Naive thymus-derived CD8-positive, alpha-beta T cell (primary cell): ENCODE results near the gene ITIH4. TPM values are rescaled to one million over a fixed set of nuclear protein-coding genes. Genes with fewer than 3 reads are reported as not detected.

Source experiments
- ATAC-seq, 2 donors: fragments of 150-1000 bp; cut with Tn5 transposase in 1 of 2; sonication (Bioruptor Pico), chemical (Tn5 transposase) in 1 of 2; 1 replicate in 1 of 2; 2 replicates in 1 of 2; pipeline ENCODE4 v1.10.0; 2021; ENCODE audit warnings: mild to moderate bottlenecking in 2 of 2, moderate library complexity in 2 of 2
- POLR2A ChIA-PET: fragments of 350-600 bp; sonication (Branson Sonifier 250); formaldehyde crosslinking; loops from one replicate; lab custom pipeline; 2021; ENCODE audit warnings: antibody characterized with exemption; lab: Charles Lee
- DNase-seq, 10 donors: peaks; one replicate each; pipeline versions ENCODE4 v3.0.0 to v3.0.0-alpha.2; 2020 to 2022
- H3K27ac Mint-ChIP-seq, 10 donors: one replicate each; pipeline ENCODE4 v1.8.0; 2020 to 2022; ENCODE audit warnings: mild to moderate bottlenecking in 10 of 10, mixed read lengths in 10 of 10, moderate library complexity in 4 of 10, inconsistent platforms in 1 of 10
- H3K27me3 Mint-ChIP-seq, 5 donors: one replicate each; pipeline ENCODE4 v1.8.0; 2021 to 2022; ENCODE audit warnings: mixed read lengths in 5 of 5
- H3K36me3 Mint-ChIP-seq, 3 donors: one replicate each; pipeline ENCODE4 v1.8.0; 2020 to 2022; ENCODE audit warnings: mixed read lengths in 3 of 3, mild to moderate bottlenecking in 2 of 3, inconsistent platforms in 1 of 3
- H3K4me1 Mint-ChIP-seq, 4 donors: one replicate each; pipeline ENCODE4 v1.8.0; 2021 to 2022; ENCODE audit warnings: mixed read lengths in 4 of 4
- H3K4me3 Mint-ChIP-seq, 10 donors: one replicate each; pipeline ENCODE4 v1.8.0; 2020 to 2022; ENCODE audit warnings: mild to moderate bottlenecking in 10 of 10, mixed read lengths in 10 of 10, moderate library complexity in 6 of 10, inconsistent platforms in 1 of 10
- H3K9me3 Mint-ChIP-seq, 9 donors: one replicate each; pipeline ENCODE4 v1.8.0; 2020 to 2022; ENCODE audit warnings: mixed read lengths in 9 of 9, mild to moderate bottlenecking in 3 of 9, inconsistent platforms in 1 of 9, moderate library complexity in 1 of 9
- polyA plus RNA-seq, 3 donors: library from polyadenylated mRNA; unstranded; fragments of 300-500 nt; fragmentation: Illumina TruSeq; gene quantifications; one replicate each; pipeline ENCODE4 v1.2.3, GENCODE V29; 2021
- total RNA-seq, 8 experiments: library from RNA in 2 of 8; stranded (reverse) in 2 of 8; gene quantifications; one replicate each; pipeline ENCODE4 v1.2.3 and lab custom pipeline; 2021 to 2026

The ITIH4 gene
- total RNA-seq (10 to 100 TPM; 28.8 to 32.6 TPM), polyA plus RNA-seq (under 1 TPM in 2 of 3 donors, not detected in 1; 0.05 to 0.60 TPM), total RNA-seq (lab: John Stamatoyannopoulos, UW) (0 to 1.6 (median 0.87) reads per million in 6 experiments)

- peak within 1 kb of the TSS in 1 of 10 donors; percentile 59 for H3K27ac Mint-ChIP-seq
- H3K9me3 Mint-ChIP-seq: no peaks in the 10 kb centered on the region
- POLR2A ChIA-PET: no interaction called here
- H3K4me3 Mint-ChIP-seq: no peak within 1 kb of the TSS
- H3K4me1 Mint-ChIP-seq: peaks cover 0 to 2% (median 0%) of the 10 kb centered on the region in 4 donors
- H3K27me3 Mint-ChIP-seq: no peaks in the 10 kb centered on the region
- DNase-seq: no peak
- no peak for ATAC-seq
- no peaks in the 10 kb centered on the region for H3K36me3 Mint-ChIP-seq
Measured at GRCh38 chr3:52830535-52831258, at the start of gene ITIH4. Gene ITIH4 (minus strand): TSS chr3:52830672. CDS start chr3:52830642, 30 bp downstream.

GRCh38 chr3:52880047-52880446 is 49.6 kb upstream of the ITIH4 start:
- no peak for DNase-seq
- H3K36me3 Mint-ChIP-seq: peaks cover 0 to 18% (median 15%) of the 10 kb centered on the region in 3 donors
- H3K4me3 Mint-ChIP-seq: no peak overlapping the region
- H3K9me3 Mint-ChIP-seq: no peaks in the 10 kb centered on the region
- peaks cover 12 to 34% (median 20%) of the 10 kb centered on the region in 4 donors for H3K4me1 Mint-ChIP-seq
- no peaks in the 10 kb centered on the region for H3K27me3 Mint-ChIP-seq
- peak overlapping the region in 1 of 10 donors; percentile 74 for H3K27ac Mint-ChIP-seq
- POLR2A ChIA-PET: no interaction called here
- ATAC-seq: no peak

GRCh38 chr3:52879581-52879980 is 49.1 kb upstream of the ITIH4 start:
- peaks cover 0 to 18% (median 10%) of the 10 kb centered on the region in 3 donors for H3K36me3 Mint-ChIP-seq
- H3K27ac Mint-ChIP-seq: peak overlapping the region in 2 of 10 donors; percentile 13 to 74

GRCh38 chr3:52879090-52879489 is 48.6 kb upstream of the ITIH4 start:
- H3K27ac Mint-ChIP-seq: no peak overlapping the region
- peaks cover 16 to 39% (median 28%) of the 10 kb centered on the region in 4 donors for H3K4me1 Mint-ChIP-seq
- no peak for DNase-seq
- H3K4me3 Mint-ChIP-seq: no peak overlapping the region
- ATAC-seq: no peak
- H3K36me3 Mint-ChIP-seq: peaks cover 0 to 18% (median 10%) of the 10 kb centered on the region in 3 donors
- POLR2A ChIA-PET: no interaction called here
- H3K27me3 Mint-ChIP-seq: no peaks in the 10 kb centered on the region
- H3K9me3 Mint-ChIP-seq: no peaks in the 10 kb centered on the region

More at GRCh38 chr3:52879581-52879980, 49.1 kb upstream of the ITIH4 start:
- no peak overlapping the region for H3K4me3 Mint-ChIP-seq
- ATAC-seq (no peak), DNase-seq (no peak)
- H3K4me1 Mint-ChIP-seq: peaks cover 16 to 38% (median 24%) of the 10 kb centered on the region in 4 donors
- H3K9me3 Mint-ChIP-seq: no peaks in the 10 kb centered on the region
- no peaks in the 10 kb centered on the region for H3K27me3 Mint-ChIP-seq
- POLR2A ChIA-PET: no interaction called here

GRCh38 chr3:52877085-52877484 is 46.6 kb upstream of the ITIH4 start:
- Mint-ChIP-seq H3K4me1 (peaks cover 18 to 45% (median 32%) of the 10 kb centered on the region in 4 donors), H3K36me3 (peaks cover 0 to 14% (median 11%) of the 10 kb centered on the region in 3 donors), H3K27me3 (no peaks in the 10 kb centered on the region), H3K9me3 (no peaks in the 10 kb centered on the region), H3K27ac (no peak overlapping the region), H3K4me3 (no peak overlapping the region)
- DNase-seq (no peak), ATAC-seq (no peak)
- POLR2A ChIA-PET: no interaction called here

- peak; percentile 58 to 66 for ATAC-seq
- H3K9me3 Mint-ChIP-seq: no peaks in the 10 kb centered on the region
- H3K4me3 Mint-ChIP-seq: peak overlapping the region in 4 of 10 donors; percentile 8 to 37 (median 13)
- POLR2A ChIA-PET: no interaction called here
- peaks cover 20 to 42% (median 36%) of the 10 kb centered on the region in 4 donors for H3K4me1 Mint-ChIP-seq
- DNase-seq: peak in 1 of 10 donors; percentile 12
- peaks cover 0 to 13% (median 12%) of the 10 kb centered on the region in 3 donors for H3K36me3 Mint-ChIP-seq
- no peaks in the 10 kb centered on the region for H3K27me3 Mint-ChIP-seq
- H3K27ac Mint-ChIP-seq: peak overlapping the region in 2 of 10 donors; percentile 63 to 67
Measured at GRCh38 chr3:52874864-52875587, 44.6 kb upstream of the ITIH4 start.

GRCh38 chr3:52874160-52874701 is 43.8 kb upstream of the ITIH4 start:
- Mint-ChIP-seq H3K4me3 (no peak overlapping the region), H3K27me3 (no peaks in the 10 kb centered on the region), H3K27ac (peak overlapping the region in 2 of 10 donors; percentile 6 to 63), H3K36me3 (peaks cover 0 to 7% (median 6%) of the 10 kb centered on the region in 3 donors), H3K4me1 (peaks cover 15 to 38% (median 34%) of the 10 kb centered on the region in 4 donors), H3K9me3 (no peaks in the 10 kb centered on the region)
- POLR2A ChIA-PET: no interaction called here
- DNase-seq: no peak
- no peak for ATAC-seq

GRCh38 chr3:52873433-52874159 is 43.1 kb upstream of the ITIH4 start:
- Mint-ChIP-seq H3K9me3 (no peaks in the 10 kb centered on the region), H3K36me3 (peaks cover 0 to 2% (median 2%) of the 10 kb centered on the region in 3 donors), H3K4me1 (peaks cover 15 to 38% (median 34%) of the 10 kb centered on the region in 4 donors), H3K27ac (peak overlapping the region in 1 of 10 donors; percentile 48), H3K27me3 (no peaks in the 10 kb centered on the region), H3K4me3 (no peak overlapping the region)
- POLR2A ChIA-PET: no interaction called here
- DNase-seq (no peak), ATAC-seq (no peak)

GRCh38 chr3:52872245-52872644 is 41.8 kb upstream of the ITIH4 start:
- ATAC-seq (no peak), DNase-seq (no peak)
- Mint-ChIP-seq H3K4me1 (peaks cover 15 to 38% (median 32%) of the 10 kb centered on the region in 4 donors), H3K36me3 (peaks cover 0 to 2% (median 2%) of the 10 kb centered on the region in 3 donors), H3K9me3 (no peaks in the 10 kb centered on the region), H3K27me3 (no peaks in the 10 kb centered on the region), H3K27ac (peak overlapping the region in 1 of 10 donors; percentile 43), H3K4me3 (no peak overlapping the region)
- POLR2A ChIA-PET: interaction anchor here (0.6 kb wide), 1 partner anchor 130 kb away, joined by 7 read pairs; no protein-coding TSS in a partner anchor

- peaks cover 15 to 36% (median 28%) of the 10 kb centered on the region in 4 donors for H3K4me1 Mint-ChIP-seq
- H3K9me3 Mint-ChIP-seq: no peaks in the 10 kb centered on the region
- H3K4me3 Mint-ChIP-seq: no peak overlapping the region
- peaks cover 0 to 2% (median 2%) of the 10 kb centered on the region in 3 donors for H3K36me3 Mint-ChIP-seq
- ATAC-seq (no peak), DNase-seq (no peak)
- H3K27ac Mint-ChIP-seq: peak overlapping the region in 3 of 10 donors; percentile 30 to 56 (median 43)
- POLR2A ChIA-PET: interaction anchor here (0.6 kb wide), 1 partner anchor 145 kb away, joined by 3 read pairs; no protein-coding TSS in a partner anchor
- H3K27me3 Mint-ChIP-seq: no peaks in the 10 kb centered on the region
Measured at GRCh38 chr3:52871761-52872160, 41.3 kb upstream of the ITIH4 start.

- POLR2A ChIA-PET: no interaction called here
- H3K27ac Mint-ChIP-seq: no peak overlapping the region
- no peak overlapping the region for H3K4me3 Mint-ChIP-seq
- H3K27me3 Mint-ChIP-seq: no peaks in the 10 kb centered on the region
- DNase-seq (no peak), ATAC-seq (no peak)
- peaks cover 3 to 13% (median 5%) of the 10 kb centered on the region in 9 donors for H3K9me3 Mint-ChIP-seq
- H3K4me1 Mint-ChIP-seq: peaks cover 14 to 24% (median 22%) of the 10 kb centered on the region in 4 donors
- peaks cover 8 to 14% (median 12%) of the 10 kb centered on the region in 3 donors for H3K36me3 Mint-ChIP-seq
Measured at GRCh38 chr3:52870471-52870870, 40.0 kb upstream of the ITIH4 start.

GRCh38 chr3:52866427-52866826 is 36.0 kb upstream of the ITIH4 start:
- Mint-ChIP-seq H3K36me3 (peaks cover 8 to 17% (median 15%) of the 10 kb centered on the region in 3 donors), H3K27ac (no peak overlapping the region), H3K9me3 (peaks cover 3 to 20% (median 11%) of the 10 kb centered on the region in 9 donors), H3K4me3 (no peak overlapping the region), H3K27me3 (no peaks in the 10 kb centered on the region), H3K4me1 (peaks cover 1 to 22% (median 8%) of the 10 kb centered on the region in 4 donors)
- DNase-seq (no peak), ATAC-seq (no peak)
- POLR2A ChIA-PET: no interaction called here
